Transverse colon (tissue), 3 donors: ENCODE data around the gene RIPOR1.

ENCODE experiments used
- EP300 ChIP-seq: sonication (generic); formaldehyde crosslinking; IDR thresholded peaks from one replicate; pipeline ENCODE4 v1.6.1; 2017; ENCODE audit warnings: antibody characterized with exemption, low read depth
- TF ChIP-seq, protein P1 (sequence below), 5 experiments: fragments of 200-600 bp in 3 of 5; fragments of 450-650 bp in 2 of 5; sonication (generic) in 3 of 5; IDR thresholded peaks; 1 replicate in 2 of 5; 2 replicates in 3 of 5; pipeline ENCODE4 v1.5.1; 2016 to 2017; ENCODE audit warnings: antibody characterized with exemption in 5 of 5, inconsistent platforms in 3 of 5, mild to moderate bottlenecking in 2 of 5, moderate library complexity in 1 of 5

DNA sequence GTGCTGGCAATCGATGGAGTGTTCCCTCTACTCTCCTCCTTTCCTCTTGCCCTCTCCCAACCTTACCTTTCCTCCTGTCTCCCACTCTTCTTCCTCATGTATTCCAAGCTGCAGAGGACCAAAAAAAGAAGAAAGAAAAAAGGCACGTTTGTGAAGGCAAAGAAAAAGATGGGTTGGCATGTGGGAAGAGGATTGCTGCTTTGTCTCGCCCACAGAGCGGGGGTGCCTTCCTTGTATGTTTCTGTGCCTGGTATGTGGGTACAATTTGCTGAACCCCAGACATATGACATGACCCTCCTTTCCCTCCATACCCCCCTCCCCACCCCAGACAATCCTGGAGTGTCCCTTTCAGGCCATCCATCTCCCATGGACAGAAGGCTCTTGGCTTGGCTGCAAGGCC lies 20.6 kb downstream of the RIPOR1 start:
- TF ChIP-seq, protein P1, sequence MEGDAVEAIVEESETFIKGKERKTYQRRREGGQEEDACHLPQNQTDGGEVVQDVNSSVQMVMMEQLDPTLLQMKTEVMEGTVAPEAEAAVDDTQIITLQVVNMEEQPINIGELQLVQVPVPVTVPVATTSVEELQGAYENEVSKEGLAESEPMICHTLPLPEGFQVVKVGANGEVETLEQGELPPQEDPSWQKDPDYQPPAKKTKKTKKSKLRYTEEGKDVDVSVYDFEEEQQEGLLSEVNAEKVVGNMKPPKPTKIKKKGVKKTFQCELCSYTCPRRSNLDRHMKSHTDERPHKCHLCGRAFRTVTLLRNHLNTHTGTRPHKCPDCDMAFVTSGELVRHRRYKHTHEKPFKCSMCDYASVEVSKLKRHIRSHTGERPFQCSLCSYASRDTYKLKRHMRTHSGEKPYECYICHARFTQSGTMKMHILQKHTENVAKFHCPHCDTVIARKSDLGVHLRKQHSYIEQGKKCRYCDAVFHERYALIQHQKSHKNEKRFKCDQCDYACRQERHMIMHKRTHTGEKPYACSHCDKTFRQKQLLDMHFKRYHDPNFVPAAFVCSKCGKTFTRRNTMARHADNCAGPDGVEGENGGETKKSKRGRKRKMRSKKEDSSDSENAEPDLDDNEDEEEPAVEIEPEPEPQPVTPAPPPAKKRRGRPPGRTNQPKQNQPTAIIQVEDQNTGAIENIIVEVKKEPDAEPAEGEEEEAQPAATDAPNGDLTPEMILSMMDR (IDR thresholded peaks at IDR 0.05) = no peak
- no peak for TF ChIP-seq EP300
